ENCODE results near the gene PCDH1. TPM values are rescaled to one million over a fixed set of nuclear protein-coding genes. Genes with fewer than 3 reads are reported as not detected.

The PCDH1 gene
- total RNA-seq, 4 donors from 2014 or later, result 92.5 to 217 (median 164) TPM

GRCh38 chr5:141875795-141876627 is 2.2 kb downstream of the PCDH1 start:
- Histone ChIP-seq H3K4me1 (peaks cover 12 to 72% (median 53%) of the 10 kb centered on the region in 4 donors), H3K27ac (peak overlapping the region; percentile 88 to 96 (median 94)), H3K27me3 (peaks cover 41% of the 10 kb centered on the region), H3K4me3 (peak overlapping the region; percentile 41 to 86 (median 71)), H3K9me3 (no peaks in the 10 kb centered on the region), H3K36me3 (no peaks in the 10 kb centered on the region)
- intact Hi-C loops (cut with DNase I; ENCODE audit: low total_unique reads) (loop anchor here (5.0 kb wide), 1 partner anchor 64 kb away; no protein-coding TSS in a partner anchor), in situ Hi-C loops (cut with MboI; ENCODE audit: low pct_ligation_motif_present in 1 of 4, low pct_unique_long_range_greater_than_20kb in 1 of 4, low sequenced_read_pairs in 3 of 4) (no loop called here)
- peak; percentile 86 for DNase-seq
- WGBS, 2 donors (ENCODE audit: low coverage in 1 of 2), result 6 to 20% methylated on average over 1 to 38 of the region's 65 CpGs
- TF ChIP-seq, protein P1, sequence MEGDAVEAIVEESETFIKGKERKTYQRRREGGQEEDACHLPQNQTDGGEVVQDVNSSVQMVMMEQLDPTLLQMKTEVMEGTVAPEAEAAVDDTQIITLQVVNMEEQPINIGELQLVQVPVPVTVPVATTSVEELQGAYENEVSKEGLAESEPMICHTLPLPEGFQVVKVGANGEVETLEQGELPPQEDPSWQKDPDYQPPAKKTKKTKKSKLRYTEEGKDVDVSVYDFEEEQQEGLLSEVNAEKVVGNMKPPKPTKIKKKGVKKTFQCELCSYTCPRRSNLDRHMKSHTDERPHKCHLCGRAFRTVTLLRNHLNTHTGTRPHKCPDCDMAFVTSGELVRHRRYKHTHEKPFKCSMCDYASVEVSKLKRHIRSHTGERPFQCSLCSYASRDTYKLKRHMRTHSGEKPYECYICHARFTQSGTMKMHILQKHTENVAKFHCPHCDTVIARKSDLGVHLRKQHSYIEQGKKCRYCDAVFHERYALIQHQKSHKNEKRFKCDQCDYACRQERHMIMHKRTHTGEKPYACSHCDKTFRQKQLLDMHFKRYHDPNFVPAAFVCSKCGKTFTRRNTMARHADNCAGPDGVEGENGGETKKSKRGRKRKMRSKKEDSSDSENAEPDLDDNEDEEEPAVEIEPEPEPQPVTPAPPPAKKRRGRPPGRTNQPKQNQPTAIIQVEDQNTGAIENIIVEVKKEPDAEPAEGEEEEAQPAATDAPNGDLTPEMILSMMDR (IDR thresholded peaks at IDR 0.05), result peak in 1 of 5 experiments; percentile 7
- no peak for TF ChIP-seq EP300 (IDR thresholded peaks at IDR 0.05; ENCODE audit: low read depth)
- TF ChIP-seq POLR2AphosphoS5 (IDR thresholded peaks at IDR 0.05), result peak; percentile 72 to 97 (median 95)
- TF ChIP-seq POLR2A (IDR thresholded peaks at IDR 0.05), result peak; percentile 97

DNA sequence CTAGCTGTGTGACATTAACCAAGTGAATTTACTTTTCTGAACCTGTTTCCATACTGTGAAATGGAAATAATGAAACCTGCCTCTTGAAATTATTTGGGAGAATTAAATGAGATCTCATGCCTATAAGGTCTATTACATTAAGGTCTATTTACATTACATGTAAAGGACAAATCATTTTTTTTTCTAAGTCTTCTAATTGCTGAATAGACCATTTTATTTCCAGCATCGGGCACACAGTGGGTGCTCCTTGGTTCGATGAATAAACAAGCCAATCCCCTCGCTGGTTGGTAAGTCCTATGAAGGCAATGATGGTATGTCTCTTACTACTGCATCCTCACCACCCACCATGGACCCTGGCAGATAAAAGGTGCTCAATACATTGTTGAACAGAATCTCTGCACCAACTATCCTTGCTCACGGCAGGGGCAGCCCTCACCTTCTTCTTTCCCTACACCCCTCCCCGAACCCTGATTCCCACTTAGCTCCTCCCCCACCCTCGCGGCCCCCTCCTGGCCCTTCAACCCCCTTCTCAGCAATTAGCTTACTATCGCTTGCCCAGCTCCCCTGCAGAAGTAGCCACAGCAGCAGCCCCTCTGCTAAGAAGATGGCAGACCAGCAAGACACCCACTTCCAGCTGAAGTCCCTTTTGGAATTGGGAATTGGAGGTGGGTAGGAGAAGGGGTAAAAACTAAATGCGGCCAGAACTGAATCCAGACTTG is 3.0 kb downstream of the PCDH1 start:
- Histone ChIP-seq H3K36me3 (no peaks in the 10 kb centered on the region), H3K4me1 (peaks cover 16 to 81% (median 61%) of the 10 kb centered on the region in 4 donors), H3K4me3 (peak overlapping the region in 3 of 4 donors; percentile 65 to 86 (median 77)), H3K9me3 (no peaks in the 10 kb centered on the region), H3K27ac (peak overlapping the region; percentile 88 to 96 (median 94)), H3K27me3 (peaks cover 41% of the 10 kb centered on the region)
- intact Hi-C loops (cut with DNase I; ENCODE audit: low total_unique reads) (loop anchor here (5.0 kb wide), 1 partner anchor 63 kb away; no protein-coding TSS in a partner anchor), in situ Hi-C loops (cut with MboI; ENCODE audit: low pct_ligation_motif_present in 1 of 4, low pct_unique_long_range_greater_than_20kb in 1 of 4, low sequenced_read_pairs in 3 of 4) (no loop called here)
- TF ChIP-seq POLR2AphosphoS5 (IDR thresholded peaks at IDR 0.05) (no peak), POLR2A (IDR thresholded peaks at IDR 0.05) (no peak), EP300 (IDR thresholded peaks at IDR 0.05; ENCODE audit: low read depth) (no peak)
- TF ChIP-seq, protein P1 (IDR thresholded peaks at IDR 0.05), result no peak
- 14 to 18% methylated on average over 3 to 9 of the region's 9 CpGs for WGBS, 2 donors (ENCODE audit: low coverage in 1 of 2)
- DNase-seq, result no peak

DNA sequence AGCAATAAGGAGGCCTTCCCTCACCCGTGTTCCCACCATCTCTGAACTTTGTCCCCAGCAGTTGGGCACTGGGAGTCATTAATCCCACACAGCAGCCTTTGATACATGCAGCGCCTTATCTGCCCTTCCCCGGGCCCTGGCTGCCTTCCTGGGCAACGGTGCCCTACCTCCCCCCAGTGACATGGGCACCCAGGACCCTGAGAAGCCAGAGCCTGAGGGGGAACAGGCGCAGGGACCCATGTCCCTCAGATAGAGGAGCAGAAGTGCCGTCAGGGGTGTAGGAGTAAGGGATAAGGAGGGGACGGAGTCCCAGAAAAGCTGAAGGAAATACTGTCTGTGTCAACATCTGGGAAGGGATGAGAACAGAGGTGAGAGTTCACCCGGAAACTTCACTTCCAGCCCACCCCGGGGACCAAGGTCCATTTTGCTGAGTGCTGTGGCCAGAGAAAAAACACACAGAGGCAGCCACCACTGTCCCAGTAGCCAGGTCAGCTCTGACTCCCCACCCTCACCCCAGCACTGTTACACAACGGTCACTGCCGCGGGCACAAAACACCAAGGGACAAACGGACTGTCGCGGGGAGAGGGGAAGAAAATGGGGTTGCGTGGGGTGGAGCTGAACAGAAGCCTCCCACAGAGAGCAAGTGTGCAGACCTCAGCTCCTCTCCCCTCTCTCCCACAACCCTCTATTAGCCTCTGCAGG is 3.8 kb downstream of the PCDH1 start:
- no peaks in the 10 kb centered on the region for H3K36me3 ChIP-seq
- DNase-seq, result peak; percentile 87
- H3K27ac ChIP-seq, result peak overlapping the region; percentile 88 to 96 (median 94)
- H3K4me1 ChIP-seq, result peaks cover 21 to 85% (median 66%) of the 10 kb centered on the region in 4 donors
- no peaks in the 10 kb centered on the region for H3K9me3 ChIP-seq
- in situ Hi-C loops (cut with MboI; ENCODE audit: low pct_ligation_motif_present in 1 of 4, low pct_unique_long_range_greater_than_20kb in 1 of 4, low sequenced_read_pairs in 3 of 4) (no loop called here), intact Hi-C loops (cut with DNase I; ENCODE audit: low total_unique reads) (no loop called here)
- H3K27me3 ChIP-seq, result peaks cover 41% of the 10 kb centered on the region
- H3K4me3 ChIP-seq, result peak overlapping the region in 3 of 4 donors; percentile 65 to 86 (median 77)
- TF ChIP-seq POLR2A (IDR thresholded peaks at IDR 0.05), result peak; percentile 85
- TF ChIP-seq POLR2AphosphoS5 (IDR thresholded peaks at IDR 0.05), result peak; percentile 42 to 84 (median 70)
- peak; percentile 64 for TF ChIP-seq EP300 (IDR thresholded peaks at IDR 0.05; ENCODE audit: low read depth)
- TF ChIP-seq, protein P1 (IDR thresholded peaks at IDR 0.05), result no peak
- WGBS, 2 donors (ENCODE audit: low coverage in 1 of 2), result 29% methylated on average over 16 of the region's 16 CpGs; no CpG with 5 or more reads in 1 of the 2 donors

Data from transverse colon (tissue), 4 donors.